ENCODE measurements around the gene ELMOD3.
"Not testable (repeated sequence)": the region's sequence is repeated elsewhere in the genome, so short reads cannot be mapped to it uniquely, and the experiment has no call there.

The ELMOD3 gene

DNA sequence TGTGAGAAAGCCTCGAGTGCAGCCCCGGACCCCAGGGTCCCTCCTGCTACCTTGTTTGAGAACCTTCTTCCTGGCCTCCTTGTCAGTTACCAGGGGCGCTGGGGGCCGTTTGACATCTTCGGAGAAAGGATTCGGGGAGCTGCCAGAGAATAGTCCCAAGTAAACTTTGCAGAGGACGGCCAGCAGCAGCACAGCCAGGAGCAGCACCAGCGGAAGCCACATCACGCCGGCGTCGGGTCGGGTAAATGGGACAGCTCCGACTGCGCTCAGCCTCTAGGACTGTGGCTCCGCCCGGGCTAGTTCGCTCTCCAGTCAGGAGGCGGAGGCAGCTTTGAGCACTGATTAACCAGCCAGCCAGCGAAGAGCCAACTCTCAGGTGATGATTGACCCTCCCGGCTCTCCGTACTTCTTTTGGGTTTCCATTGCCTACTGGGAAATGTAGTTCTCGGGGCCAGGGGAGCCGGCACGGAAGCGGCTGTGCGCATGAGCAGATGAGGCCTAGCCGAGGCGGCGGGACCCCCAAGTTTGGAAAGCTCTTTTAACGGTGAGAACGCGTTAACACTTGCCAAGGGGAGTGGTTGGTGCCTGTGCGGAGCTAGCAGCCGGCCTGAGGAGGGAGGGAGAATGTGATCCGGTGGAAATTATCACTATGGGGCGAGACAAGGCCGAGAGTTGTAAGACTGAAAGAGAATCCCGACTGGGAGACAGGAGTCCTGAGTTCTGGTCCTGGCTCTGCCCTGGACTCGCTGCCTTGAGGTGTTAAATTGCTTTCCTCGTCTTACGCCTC lies at the start of gene ELMOD3, which contains the start of gene RETSAT:
ELMOD3 (plus strand) TSS at position 484 of the 787 bp plus-strand sequence. CDS start 2,430 bp downstream, outside the sequence.
RETSAT (minus strand) TSS at position 243 of the 787 bp plus-strand sequence; CDS start at position 222, 21 bp downstream.
- peak; percentile 95 for DNase-seq

DNA sequence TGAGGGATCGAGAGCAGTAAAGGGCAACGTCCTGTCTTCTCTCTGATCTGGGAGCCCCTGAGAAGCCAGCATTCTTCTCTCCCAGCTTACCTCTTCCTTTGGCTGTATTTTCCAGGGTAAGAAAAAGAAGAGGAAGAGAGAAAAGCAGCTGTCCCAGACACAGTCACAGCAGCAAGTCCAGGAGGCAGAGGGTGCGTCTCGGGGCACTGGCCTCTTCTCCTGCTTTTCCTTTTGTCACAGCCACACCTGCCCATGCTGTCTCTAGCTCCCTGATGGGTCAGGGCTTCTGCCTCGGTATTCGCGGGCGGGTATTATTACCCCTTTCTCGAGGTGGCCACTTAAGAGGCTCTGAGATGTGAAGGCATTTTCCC lies 47.1 kb upstream of the ELMOD3 start:
- DNase-seq = no peak

DNA sequence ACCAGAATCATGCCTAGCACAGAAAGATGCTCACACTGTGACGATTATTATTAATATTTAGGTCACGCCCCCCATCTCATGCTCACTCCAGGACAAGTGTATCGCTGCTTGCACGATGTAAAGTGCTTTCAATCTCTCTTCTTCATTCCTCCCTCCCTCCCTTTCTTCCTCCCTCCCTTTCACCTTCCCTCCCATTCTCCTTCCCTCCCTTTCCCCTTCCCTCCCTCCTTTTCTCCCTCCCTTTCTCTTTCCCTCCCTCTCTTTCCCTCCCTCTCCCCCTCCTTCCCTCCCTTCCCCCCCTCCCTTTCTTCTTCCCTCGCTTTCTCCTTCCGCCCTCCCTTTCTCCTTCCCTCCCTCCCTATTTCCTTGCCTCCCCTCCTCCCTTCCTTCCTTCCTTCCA lies 46.4 kb upstream of the ELMOD3 start:
- DNase-seq = no peak

DNA sequence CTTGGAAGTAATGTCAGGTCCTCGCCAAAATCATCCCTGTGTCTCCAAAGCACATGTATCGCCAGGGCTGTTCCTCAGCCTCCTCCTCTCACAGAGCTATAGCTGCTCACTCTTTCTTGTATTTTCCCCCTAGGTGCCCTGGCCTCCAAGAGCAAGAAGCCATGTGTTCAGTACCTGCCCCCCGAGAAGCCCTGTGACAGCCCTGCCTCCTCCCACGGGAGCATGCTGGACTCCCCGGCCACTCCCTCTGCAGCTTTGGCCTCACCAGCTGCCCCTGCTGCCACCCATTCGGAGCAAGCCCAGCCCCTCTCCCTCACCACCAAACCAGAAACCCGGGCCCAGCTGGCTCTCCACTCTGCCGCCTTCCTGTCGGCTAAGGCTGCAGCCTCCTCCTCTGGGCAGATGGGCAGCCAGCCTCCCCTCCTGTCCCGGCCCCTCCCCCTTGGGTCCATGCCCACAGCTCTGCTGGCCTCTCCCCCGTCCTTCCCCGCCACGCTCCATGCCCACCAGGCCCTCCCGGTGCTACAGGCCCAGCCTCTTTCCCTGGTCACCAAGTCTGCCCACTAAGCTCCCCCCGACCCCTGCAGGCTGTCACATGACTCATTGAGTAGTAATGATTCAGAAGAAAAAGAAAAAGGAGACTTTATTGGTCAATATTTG lies 45.5 kb upstream of the ELMOD3 start:
- no peak for DNase-seq

DNA sequence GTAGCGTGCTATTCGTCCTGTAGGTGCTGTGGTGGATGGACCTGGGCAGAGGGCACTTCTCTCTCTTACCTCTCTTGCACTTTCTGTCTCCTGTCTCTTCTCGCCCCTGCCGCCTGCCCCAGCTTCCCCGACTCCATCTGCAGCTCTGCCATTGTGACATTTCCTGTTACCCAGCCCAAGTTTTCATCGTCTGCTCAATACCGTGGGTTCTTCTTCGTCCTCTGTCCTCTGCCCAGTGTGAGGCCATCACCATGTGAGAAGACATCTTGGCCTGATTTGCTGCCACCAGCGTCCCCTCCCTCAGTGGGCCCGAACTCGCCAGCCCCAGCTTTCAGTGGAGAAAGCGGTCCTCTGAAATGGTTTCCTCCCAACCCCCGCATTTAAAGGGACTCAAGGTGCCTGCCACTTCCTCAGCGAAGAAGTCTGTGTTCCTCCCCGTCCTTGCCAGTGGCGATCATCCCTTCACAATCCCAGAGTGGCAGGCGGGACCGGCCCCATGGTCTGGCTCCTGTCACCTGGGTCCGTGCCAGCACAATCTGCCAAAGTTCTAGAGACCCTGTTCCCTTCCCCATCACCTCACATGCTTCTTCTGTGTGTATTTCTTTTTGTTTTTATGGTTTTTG lies 44.8 kb upstream of the ELMOD3 start:
- DNase-seq = no peak

DNA sequence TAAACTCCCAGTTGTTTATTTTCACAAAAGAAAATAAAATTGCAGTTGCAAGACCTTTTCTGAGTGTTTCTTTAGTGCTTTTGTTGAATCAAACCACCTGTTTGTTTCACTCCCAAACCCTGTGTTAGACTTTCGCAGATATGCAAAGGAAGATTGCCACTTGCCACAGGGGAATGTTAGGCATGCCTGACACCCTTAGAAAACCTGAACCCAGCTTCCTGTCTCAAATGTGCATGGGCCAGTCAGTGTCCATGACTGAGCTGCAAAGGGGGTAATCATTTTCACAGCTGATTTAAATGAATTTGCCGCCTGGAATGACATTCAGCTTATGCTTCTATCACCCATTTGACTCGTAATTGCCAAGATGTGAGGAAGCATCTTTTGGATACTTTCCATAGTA lies 44.2 kb upstream of the ELMOD3 start:
- DNase-seq = no peak

DNA sequence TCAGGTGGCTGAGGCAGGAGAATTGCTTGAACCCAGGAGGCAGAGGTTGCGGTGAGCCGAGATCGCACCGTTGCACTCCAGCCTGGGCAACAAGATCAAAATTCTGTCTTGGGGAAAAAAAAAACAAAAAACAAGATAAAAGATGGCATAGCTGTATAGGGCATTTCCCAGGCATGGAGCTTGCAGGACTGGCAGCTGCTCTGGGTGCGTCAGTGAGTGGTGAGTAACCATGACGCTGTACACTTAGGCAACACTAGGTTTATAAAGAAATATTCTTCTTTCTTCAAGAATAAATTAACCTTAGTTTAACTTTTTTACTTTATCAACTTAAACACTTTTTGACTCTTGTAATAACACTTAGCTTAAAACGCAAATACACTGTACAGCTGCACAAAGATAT lies 42.2 kb upstream of the ELMOD3 start:
- peak; percentile 17 for DNase-seq

DNA sequence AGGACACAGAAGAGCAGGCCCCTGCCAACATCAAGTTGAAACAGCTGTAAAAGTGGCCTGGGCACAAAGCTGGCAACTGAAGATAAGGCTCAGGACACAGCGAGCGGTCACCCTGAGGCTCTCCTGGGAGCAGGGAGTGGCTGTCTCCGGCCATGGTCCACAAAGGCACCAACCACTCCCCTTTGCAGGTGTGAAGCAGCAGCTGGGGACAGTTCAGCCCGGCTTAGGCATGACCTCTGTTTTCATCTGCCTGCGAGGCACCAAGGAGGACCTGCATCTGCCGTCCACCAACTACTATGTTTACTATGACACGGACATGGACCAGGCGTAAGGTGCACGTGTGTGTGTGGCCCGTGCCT lies 39.7 kb upstream of the ELMOD3 start:
- DNase-seq = no peak

DNA sequence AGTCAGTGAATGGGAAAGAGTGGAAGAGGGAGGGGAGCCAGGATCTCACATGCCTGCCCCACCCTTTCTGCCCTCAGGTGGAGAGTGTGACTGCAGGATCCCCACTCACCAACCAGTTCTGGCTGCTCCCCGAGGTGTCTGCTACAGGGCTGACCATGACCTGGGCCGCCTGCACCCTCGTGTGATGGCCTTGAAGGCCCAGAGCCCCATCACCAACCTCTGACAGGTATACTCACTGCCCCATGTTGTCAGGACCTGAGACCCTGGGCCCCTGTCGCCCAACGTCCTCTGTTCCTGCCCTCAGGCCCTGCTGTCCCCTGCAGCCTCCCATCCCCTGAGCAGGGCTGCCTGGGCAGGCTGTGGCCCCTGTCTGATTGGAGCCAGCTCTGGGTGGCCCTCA lies 38.6 kb upstream of the ELMOD3 start:
- not testable (repeated sequence) for DNase-seq

DNA sequence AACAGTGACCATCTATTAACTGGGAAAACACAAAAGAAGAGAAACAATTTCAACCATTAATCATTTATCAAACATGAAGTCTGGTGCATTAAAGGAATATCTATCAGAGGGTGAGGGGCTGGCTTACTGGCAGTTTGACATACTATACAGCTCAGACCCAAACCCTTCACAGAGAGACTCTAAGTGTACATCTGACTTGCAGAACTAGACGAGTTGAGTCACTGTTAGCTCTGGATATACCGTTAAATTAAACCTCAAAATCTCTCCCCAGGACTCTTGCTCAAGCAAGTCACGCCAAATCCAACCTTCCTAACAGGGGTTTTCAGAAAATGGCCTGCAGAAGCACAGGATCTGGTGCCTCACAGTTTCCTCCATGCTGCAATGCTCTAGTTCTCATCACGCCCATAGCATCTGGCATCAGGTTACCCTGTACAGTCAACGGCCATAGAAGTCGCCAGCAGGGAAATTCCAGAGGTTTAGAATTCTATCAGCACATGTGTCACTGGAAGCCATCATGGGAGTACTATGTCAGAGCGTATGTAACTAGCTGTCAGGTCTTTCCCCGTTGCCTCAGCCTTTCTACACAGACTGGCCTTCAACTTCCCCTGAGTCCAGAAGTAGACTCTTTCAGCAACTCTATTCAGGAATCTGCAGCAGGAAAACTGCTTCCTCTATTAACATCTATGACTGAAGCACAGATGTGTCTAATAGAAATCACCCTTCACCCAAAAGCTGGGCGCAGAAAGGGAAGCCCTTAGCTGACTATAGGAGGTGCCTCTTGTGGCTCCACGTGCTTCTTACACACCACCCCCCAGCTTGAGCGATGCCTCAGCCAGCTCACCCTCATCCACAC lies 36.1 kb upstream of the ELMOD3 start:
- no peak for DNase-seq

DNA sequence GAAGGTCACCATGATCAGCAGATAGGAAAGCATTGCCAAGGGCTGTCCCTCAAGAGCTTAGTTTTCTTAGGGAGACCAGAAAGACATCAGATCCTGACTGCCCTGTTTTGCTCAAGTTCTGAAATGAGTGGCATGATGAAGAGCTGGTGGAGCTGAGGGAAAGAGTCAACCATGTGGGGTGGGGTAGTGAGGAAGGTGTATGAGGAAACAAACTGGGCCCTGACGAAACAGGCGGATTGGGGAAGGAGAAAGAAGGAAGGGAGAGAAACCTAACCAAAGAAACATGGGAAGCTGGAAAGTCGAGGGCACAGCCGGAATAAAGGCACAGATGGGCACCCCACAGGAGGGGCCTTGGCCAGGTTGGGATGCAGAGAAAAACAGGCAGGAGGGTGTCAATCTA lies 34.8 kb upstream of the ELMOD3 start:
- no peak for DNase-seq

DNA sequence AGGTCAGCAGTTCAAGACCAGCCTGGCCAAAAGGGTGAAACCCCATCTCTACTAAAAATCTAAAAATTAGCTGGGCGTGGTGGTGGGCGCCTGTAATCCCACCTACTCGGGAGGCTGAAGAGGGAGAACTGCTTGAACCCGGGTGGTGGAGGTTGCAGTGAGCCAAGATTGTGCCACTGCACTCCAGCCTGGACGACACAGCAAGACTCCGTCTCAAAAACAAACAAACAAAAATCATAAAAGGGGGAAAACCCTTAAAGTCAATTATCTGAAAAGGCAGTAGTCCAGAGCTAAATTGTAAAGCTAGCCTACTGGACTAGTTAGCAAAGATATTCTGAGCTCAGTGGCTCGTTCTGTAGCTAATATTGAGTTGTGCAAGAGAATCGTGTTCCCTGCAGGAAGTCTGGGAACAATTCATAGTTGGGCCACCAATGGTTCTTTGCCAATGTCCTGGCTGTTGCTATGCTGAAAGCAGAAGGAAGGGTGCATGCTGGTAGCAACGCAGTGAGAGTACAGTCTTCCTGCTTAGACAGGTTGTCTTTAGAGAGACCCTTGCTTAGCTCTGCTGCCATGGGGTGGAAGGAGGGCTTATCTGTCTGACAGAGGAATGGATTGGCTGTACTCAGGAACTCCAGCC lies 31.1 kb upstream of the ELMOD3 start:
- DNase-seq = no peak

DNA sequence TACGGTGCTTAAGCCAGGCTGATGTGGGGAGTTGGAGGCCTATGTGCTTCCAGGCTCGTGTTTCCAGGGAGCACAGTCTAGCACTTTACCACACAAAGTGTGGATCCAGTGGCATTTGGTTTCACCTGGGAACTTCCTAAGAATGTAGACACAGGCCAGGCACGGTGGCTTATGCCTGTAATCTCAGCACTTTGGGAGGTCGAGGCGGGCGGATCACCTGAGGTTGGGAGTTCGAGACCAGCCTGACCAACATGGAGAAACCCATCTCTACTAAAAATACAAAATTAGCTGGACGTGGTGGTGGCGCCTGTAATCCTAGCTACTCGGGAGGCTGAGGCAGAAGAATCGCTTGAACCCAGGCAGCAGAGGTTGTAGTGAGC lies 30.6 kb upstream of the ELMOD3 start:
- DNase-seq = not testable (repeated sequence)

DNA sequence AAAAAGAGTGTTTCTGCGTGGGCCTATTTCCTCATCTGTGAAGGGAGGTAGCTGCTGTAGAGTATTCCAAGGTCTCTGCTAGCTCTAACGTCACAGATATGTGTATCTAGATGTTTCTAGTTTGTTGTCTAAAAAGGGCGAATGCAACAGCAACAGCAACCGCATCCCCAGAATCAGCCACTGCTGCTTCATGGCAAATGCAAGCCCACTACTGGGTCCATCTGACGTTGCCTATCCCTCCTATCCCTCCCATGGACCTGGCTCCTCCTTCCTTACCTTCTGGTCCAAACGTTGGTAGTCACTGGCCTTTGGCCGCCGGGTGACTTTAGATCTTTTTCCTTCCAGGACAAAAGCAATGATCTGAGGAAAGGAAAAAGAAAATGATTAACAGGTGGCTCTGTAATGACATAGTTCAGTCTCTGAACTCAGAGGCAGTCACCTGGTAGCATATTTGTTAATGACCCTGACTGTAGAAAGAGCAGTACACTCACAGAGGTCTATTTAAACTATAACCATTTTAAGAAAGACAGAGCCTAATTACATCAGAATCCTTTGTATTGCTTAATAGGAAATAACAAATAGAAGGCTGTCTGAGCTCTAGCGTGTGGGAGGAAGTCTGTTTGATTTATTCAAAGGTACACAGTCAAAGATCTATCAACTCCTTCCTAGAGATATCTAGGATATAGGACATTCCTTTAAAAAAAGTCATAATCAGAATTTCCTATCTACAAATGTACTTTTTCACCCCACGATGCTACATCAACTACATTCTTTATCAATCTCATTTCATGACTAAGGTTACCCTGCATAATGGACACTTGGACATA lies 29.7 kb upstream of the ELMOD3 start:
- no peak for DNase-seq

DNA sequence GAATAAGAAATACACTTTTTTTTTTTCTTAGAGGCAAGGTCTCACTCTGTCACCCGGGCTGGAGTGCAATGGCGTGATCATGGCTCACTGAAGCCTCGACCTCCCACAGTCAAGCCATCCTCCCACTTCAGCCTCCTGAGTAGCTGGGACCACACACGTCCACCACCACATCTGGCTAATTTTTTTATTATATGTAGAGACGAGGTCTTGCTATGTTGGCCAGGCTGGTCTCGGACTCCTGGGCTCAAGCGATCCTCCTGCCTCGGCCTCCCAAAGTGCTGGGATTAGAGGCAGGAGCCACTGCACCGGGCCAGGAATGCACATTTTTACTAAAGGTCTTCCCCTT lies 29.1 kb upstream of the ELMOD3 start:
- no peak for DNase-seq

DNA sequence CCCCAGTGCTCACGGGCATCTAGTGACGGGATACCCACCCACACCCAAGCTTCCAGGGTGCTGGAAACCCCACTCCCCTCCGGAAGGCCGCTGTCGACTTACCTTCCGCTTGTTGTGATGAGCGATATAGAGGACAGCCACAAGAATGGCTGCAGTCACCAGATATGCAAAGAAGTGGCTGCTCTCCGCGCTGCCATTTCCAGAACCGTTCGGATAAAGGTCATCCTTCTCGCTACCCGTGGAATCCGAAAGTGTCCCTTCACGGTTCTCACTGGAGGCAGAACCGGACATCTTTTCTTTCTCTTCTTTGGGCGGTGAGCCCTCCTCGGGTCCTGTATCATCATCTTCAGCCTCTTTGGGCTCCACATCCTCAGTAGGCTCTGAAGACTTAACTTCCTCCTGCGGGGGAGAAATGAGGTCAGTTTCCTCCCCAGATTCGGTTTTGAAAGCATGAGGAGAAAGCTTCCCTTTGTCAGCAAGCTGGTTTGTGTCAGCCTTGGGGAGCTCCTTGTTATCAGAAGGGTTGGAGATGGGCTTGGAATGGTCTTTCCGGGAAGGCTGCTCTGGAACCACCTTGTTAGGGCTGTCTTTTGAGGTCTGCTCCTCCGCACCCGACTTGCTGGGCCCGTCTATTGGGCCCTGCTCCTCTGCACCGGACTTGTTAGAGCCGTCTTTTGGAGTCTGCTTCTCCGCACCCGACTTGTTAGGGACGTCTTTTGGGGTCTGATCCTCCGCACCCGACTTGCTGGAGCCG lies 28.0 kb upstream of the ELMOD3 start:
- DNase-seq = no peak

DNA sequence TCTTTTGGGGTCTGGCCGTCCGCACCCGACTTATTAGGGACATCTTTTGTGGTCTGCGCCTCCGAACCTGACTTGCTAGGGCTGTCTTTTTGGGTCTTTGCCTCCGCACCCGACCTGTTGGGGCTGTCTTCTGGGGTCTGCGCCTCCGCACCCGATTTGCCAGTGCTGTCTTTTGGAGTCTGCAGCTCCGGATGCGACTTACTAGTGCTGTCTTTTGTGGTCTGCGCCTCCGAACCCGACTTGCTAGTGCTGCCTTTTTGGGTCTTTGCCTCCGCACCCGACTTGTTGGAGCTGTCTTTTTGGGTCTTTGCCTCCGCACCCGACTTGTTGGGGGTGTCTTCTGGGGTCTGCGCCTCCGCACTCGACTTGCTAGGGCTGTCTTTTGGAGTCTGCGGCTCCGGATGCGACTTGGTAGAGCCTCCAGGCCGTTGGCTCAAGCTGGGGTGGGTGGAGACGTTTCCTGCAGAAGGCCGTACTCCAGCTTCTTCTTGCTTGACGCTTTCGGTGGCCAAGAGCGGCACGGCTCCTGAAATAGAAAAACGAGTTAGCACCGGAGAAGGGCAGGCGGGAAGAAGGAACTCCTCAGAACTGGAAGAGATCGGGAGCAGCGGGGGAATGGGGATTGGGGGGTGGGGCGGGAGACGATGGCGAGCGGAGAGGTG lies 27.3 kb upstream of the ELMOD3 start:
- DNase-seq = no peak

DNA sequence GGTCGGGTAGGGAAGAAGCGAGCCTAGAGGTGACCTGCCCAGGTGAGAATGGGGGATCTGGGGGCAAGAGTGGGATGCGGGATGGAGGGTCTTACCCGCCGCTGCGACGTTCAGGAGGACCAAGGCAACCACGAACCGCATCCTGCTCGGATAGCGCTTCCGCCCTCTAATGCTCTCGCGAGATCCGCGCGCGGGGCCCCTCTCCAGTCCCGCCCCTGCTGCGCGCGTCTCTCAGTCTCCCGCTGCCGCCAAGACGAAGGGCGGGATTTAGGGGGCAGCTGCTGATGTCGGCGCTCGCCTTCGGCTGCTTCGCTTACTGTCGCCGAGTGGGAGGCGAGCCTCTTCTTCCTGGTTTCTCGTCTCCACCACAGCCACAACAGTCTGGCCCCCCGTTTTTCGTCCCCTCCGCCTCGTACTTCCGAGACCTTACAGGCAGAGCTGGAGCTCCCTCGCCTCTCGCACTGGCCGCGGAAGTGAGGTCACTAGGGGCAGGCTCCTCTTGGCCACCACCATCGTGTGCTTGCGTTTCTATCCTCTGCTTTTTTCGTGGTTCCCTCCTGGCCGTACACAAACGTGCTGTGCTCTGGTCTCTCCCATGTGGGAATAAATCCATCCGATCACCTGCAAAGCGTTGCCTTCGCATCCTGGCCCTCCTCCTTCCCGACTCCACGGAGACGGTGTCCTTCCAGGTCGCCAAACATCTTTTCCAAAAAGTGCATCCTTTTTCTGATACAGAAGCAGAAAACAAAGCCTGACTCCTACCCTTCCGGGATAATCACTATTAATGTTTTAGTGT lies 26.5 kb upstream of the ELMOD3 start, which contains the start of gene TGOLN2:
TGOLN2 (minus strand) TSS at position 168 of the 796 bp plus-strand sequence; CDS start at position 141, 27 bp downstream.
- DNase-seq = peak; percentile 69

DNA sequence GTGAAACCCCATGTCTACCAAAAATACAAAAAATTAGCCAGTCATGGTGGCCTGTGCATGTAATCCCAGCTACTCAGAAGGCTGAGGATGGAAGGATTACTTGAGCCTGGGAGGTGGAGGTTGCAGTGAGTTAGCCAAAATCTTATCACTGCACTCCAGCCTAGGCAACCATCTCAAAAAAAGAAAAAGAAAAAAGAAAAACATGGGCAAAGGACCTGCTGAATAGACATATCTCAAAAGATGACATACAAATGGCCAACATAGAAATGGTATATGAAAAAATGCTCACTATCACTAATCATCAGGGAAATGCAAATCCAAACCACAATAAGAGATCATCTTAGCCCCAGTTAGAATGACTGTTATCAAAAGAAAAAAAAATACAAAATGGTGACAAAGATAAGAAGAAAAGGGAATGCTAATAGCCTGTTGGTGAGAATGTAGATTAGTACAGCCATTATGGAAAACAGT lies 25.4 kb upstream of the ELMOD3 start:
- no peak for DNase-seq
